ENCODE data around the gene PLCB1. TPM values are rescaled to one million over a fixed set of nuclear protein-coding genes. Genes with fewer than 3 reads are reported as not detected.
"Not testable (repeated sequence)": the region's sequence is repeated elsewhere in the genome, so short reads cannot be mapped to it uniquely, and the experiment has no call there.

Gene PLCB1
- total RNA-seq, 2 donors from 2014 or later: 1.8 to 3.0 TPM

DNA sequence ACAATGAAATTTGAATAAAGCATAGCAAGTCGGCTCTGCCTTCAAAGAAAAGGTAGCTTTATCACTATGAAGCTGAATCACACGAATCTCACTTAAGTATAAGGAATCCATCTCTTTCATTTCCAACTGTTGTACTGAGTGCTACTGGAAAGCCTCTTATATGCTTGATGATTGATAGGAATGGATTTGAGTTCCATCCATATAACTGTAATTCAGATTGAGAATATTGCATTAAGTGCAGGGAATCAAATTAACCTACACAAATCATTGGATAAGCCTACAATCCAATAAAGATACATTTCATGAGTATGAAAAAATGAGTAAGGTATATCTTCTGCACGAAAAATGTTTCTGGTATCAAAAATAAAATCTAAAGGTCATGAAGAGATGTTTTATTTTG is 492.0 kb downstream of the PLCB1 start:
- no peaks in the 10 kb centered on the region for H3K27me3 Mint-ChIP-seq
- ATAC-seq (replicated peaks): no peak
- no peak overlapping the region for H3K27ac Mint-ChIP-seq
- H3K4me3 Mint-ChIP-seq: no peak overlapping the region
- H3K4me1 Mint-ChIP-seq: no peaks in the 10 kb centered on the region
- H3K9me3 Mint-ChIP-seq: no peaks in the 10 kb centered on the region
- no peaks in the 10 kb centered on the region for H3K36me3 Mint-ChIP-seq (ENCODE audit: low read depth)

DNA sequence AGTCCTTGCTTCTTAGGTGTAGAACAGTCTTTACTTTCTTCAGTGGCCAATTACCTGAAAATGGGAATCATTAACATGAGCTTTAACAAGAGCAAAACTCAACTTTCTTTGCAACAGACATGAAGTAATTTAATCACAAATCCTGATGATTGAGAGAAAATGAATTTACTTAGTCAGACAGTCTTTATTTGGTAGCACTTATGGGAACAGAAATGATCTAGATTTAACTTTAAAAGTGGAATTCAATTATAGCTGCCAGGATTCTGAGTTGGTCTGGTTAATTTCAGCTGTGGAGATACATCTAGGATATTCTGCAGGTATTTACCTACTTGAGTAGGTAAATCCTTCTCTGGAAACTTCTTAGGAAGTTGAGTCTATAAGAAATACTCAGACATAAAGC is 492.6 kb downstream of the PLCB1 start:
- ATAC-seq (replicated peaks): no peak
- H3K9me3 Mint-ChIP-seq: no peaks in the 10 kb centered on the region
- H3K27ac Mint-ChIP-seq: no peak overlapping the region
- no peaks in the 10 kb centered on the region for H3K27me3 Mint-ChIP-seq
- no peak overlapping the region for H3K4me3 Mint-ChIP-seq
- no peaks in the 10 kb centered on the region for H3K36me3 Mint-ChIP-seq (ENCODE audit: low read depth)
- H3K4me1 Mint-ChIP-seq: no peaks in the 10 kb centered on the region

DNA sequence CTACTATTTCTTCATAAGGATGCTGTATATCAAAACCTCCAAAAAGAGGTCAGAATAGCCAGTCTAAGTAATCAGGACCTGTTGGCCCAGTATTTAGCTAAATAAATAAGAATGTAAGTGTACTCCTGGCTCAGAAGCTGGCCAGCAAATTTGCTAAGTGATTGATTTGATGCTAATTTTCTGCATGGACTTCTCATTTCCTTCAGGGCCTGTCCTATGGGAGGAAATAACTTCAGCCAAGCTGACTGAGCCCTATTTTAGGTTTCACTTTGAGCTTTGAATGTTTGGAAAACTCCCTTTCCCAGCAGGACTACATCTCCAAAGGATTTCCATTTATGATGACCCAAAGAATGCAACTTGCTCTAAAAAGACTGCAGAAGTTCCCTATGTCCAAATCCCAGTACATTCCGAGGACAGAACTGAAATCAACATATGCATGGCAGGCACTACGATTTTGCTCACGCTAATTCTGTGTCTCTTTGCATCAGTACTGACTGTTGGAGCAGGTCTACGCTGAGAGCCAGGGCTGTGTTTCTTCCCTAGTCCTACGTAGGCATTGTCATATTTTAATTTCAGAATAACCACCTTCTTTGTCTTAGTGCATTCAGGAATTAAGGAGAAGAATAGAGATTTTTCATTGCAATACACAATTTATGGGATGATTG is 495.4 kb downstream of the PLCB1 start:
- ATAC-seq (replicated peaks): no peak
- H3K36me3 Mint-ChIP-seq (ENCODE audit: low read depth): peaks cover 4% of the 10 kb centered on the region
- H3K9me3 Mint-ChIP-seq: no peaks in the 10 kb centered on the region
- no peaks in the 10 kb centered on the region for H3K4me1 Mint-ChIP-seq
- no peaks in the 10 kb centered on the region for H3K27me3 Mint-ChIP-seq
- no peak overlapping the region for H3K27ac Mint-ChIP-seq
- no peak overlapping the region for H3K4me3 Mint-ChIP-seq

DNA sequence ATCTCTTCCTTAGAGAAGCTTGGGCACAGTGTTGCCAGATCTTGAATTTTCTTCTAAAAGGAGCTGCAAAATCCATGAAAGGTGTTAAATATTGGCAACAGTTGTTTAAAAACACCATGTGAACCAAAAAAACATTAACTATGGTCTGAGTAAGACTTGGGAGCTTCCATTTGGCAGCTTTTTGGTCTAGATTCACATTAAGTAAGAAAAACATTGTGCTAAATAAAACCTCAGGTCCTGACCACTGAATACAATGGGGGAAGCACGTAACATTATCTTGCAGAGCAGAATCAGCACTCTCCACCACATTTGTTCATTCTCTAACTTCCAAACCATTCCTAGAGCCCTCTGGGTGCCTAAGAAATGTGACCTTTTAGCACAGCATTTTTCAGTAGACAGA is 499.2 kb downstream of the PLCB1 start:
- H3K9me3 Mint-ChIP-seq: no peaks in the 10 kb centered on the region
- H3K36me3 Mint-ChIP-seq (ENCODE audit: low read depth): peaks cover 4% of the 10 kb centered on the region
- no peaks in the 10 kb centered on the region for H3K27me3 Mint-ChIP-seq
- no peaks in the 10 kb centered on the region for H3K4me1 Mint-ChIP-seq
- no peak for ATAC-seq (replicated peaks)
- H3K4me3 Mint-ChIP-seq: no peak overlapping the region
- no peak overlapping the region for H3K27ac Mint-ChIP-seq

DNA sequence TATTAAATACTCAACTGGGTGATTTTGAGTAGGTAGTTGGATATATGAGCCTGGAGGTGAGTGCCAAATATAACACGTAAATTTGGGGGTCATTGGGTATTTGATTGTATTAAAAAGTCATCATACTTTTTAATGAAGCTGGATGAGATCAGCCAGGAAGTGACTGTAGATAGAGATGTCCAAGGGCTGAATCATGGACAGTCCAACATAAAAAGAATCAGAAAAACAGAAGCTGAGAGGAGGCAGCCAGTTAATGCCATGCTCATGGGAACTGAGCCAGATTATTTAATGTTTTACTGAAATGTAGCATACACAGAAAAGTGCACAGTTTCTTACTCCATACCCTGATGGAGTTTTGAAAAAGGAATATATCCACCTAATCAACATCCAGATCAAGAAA is 501.3 kb downstream of the PLCB1 start:
- no peak overlapping the region for H3K27ac Mint-ChIP-seq
- peaks cover 4% of the 10 kb centered on the region for H3K36me3 Mint-ChIP-seq (ENCODE audit: low read depth)
- no peaks in the 10 kb centered on the region for H3K4me1 Mint-ChIP-seq
- no peak overlapping the region for H3K4me3 Mint-ChIP-seq
- H3K9me3 Mint-ChIP-seq: no peaks in the 10 kb centered on the region
- ATAC-seq (replicated peaks): no peak
- H3K27me3 Mint-ChIP-seq: no peaks in the 10 kb centered on the region

DNA sequence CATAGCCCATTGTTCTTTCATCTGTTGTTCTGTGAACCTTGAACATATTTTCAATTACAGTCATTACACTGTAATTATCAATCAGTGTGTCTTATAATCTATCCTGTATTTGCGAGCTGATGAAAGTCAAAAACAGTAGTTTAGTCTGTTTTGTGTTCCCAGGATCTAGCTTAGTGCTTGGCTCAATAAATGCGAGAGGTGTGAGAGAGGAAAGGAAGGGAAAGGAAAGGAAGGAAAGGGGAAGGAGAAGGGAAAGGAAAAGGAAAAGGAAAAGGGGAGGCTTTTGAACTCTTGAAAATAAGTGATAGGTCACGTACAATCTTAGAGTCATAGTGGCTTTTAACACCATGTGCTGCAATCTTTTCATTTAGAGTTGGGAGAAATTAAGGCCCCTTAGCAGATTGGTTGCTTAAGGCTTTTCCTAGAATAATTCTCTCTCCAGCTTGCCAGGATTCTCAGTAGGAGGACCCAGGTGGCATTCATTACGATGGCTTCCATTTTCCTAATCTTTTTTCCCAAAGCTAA is 503.0 kb downstream of the PLCB1 start:
- ATAC-seq (replicated peaks): no peak
- Mint-ChIP-seq H3K9me3 (no peaks in the 10 kb centered on the region), H3K36me3 (ENCODE audit: low read depth) (peaks cover under 1% of the 10 kb centered on the region), H3K4me3 (no peak overlapping the region), H3K27me3 (no peaks in the 10 kb centered on the region), H3K27ac (no peak overlapping the region), H3K4me1 (no peaks in the 10 kb centered on the region)

DNA sequence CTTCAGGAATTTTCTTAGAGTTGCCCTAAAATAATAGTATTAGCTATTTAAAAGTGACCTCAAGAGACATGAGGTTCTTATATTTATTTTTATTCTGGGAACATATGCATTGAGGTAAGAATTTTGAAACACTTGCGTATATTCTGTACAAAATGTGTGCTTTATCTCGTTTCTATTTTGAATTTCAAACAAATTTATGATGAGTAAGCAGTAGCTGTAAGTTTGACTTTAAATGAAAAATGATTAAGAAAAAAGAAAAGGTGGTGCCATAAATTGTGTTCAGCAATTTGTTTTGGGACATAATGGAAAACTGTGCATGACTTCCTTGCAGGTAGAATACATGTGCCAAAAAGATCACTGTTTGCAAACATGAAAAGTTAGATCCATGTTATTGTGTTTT is 503.8 kb downstream of the PLCB1 start:
- Mint-ChIP-seq H3K27me3 (no peaks in the 10 kb centered on the region), H3K4me1 (no peaks in the 10 kb centered on the region), H3K4me3 (no peak overlapping the region), H3K36me3 (ENCODE audit: low read depth) (no peaks in the 10 kb centered on the region), H3K27ac (no peak overlapping the region), H3K9me3 (no peaks in the 10 kb centered on the region)
- no peak for ATAC-seq (replicated peaks)

DNA sequence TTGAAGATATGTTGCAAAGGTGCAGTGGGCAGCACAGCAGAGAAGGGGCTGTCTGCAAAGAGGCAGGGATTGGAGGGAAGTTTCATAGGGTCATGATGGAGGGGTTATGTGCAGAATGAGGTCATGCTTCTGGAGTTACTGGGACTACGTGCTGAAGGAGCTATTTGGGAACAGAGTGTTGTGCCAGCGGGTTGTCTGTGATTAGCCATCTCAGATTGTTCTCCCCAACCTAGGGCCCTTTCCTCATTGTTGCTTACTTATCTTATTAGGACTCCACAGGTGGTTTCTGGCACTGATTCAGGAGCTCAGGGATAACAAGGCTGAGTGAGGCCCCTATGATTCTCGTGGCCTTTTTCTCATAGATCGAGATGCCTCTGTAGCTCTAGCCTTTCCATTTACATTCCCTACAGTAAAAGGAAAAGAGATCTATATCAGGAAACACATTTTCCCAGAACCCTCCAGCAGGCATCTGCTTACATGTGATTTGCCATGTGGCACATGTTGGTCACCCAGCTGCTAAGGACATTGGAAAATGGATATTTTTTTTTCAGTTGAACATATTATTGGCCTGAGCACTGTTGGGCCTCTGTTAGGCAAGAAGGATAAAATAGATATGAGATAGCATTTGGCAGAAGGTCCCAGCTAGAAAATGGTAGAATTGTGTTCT is 507.2 kb downstream of the PLCB1 start:
- H3K4me3 Mint-ChIP-seq: no peak overlapping the region
- no peaks in the 10 kb centered on the region for H3K4me1 Mint-ChIP-seq
- H3K36me3 Mint-ChIP-seq (ENCODE audit: low read depth): no peaks in the 10 kb centered on the region
- no peak overlapping the region for H3K27ac Mint-ChIP-seq
- ATAC-seq (replicated peaks): no peak
- no peaks in the 10 kb centered on the region for H3K27me3 Mint-ChIP-seq
- no peaks in the 10 kb centered on the region for H3K9me3 Mint-ChIP-seq

DNA sequence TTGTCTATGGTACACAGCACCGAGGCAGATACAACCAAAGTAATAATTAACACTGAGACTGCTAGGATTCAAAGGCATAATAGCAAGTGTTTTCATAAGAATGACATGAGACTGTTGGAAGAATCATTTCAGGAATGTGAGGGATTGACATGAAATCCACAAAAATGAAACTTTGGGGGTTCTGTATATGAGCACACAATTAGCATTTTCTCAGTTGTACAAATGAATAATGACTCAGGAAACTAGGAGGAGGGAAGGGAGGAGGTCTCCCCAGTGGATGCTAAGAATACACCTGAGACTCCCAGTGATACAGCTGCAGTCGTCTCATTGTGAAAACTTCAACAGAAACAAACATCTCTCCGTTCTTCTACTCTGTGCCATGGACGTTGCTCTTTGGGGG is 508.4 kb downstream of the PLCB1 start:
- H3K9me3 Mint-ChIP-seq: no peaks in the 10 kb centered on the region
- no peaks in the 10 kb centered on the region for H3K4me1 Mint-ChIP-seq
- H3K36me3 Mint-ChIP-seq (ENCODE audit: low read depth): peaks cover 4% of the 10 kb centered on the region

DNA sequence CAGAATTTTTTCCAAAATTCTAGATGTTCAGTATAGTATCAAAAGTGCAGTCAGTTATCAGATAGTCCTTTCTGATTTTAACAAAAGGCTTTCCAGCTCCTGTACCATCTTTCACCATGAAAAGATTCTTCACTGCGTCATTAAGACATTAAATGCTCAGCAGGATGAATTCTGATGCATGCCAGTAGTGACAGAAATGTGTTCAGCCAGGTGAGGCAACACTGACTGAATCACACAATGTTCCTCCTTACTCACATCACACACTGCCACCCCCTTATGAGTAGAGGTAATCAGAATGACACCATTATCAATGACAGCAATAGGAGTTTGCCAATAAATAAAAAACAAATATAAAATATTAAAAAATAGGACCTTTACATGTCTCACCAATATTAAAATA is 510.2 kb downstream of the PLCB1 start:
- no peaks in the 10 kb centered on the region for H3K4me1 Mint-ChIP-seq
- ATAC-seq (replicated peaks): no peak
- no peak overlapping the region for H3K4me3 Mint-ChIP-seq
- no peak overlapping the region for H3K27ac Mint-ChIP-seq
- no peaks in the 10 kb centered on the region for H3K9me3 Mint-ChIP-seq
- no peaks in the 10 kb centered on the region for H3K27me3 Mint-ChIP-seq
- peaks cover 20% of the 10 kb centered on the region for H3K36me3 Mint-ChIP-seq (ENCODE audit: low read depth)

More for the DNA sequence above, 508.4 kb downstream of the PLCB1 start:
- Mint-ChIP-seq H3K4me3 (no peak overlapping the region), H3K27ac (no peak overlapping the region), H3K27me3 (no peaks in the 10 kb centered on the region)
- no peak for ATAC-seq (replicated peaks)

DNA sequence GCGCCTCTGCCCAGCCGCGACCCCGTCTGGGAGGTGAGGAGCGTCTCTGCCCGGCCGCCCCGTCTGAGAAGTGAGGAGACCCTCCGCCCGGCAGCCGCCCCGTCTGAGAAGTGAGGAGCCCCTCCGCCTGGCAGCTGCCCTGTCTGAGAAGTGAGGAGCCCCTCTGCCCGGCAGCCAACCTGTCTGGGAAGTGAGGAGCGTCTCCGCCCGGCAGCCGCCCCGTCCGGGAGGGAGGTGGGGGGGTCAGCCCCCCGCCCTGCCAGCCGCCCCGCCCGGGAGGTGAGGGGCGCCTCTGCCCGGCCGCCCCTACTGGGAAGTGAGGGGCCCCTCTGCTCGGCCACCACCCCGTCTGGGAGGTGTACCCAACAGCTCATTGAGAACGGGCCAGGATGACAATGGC is 512.4 kb downstream of the PLCB1 start:
- not testable (repeated sequence) for H3K9me3 Mint-ChIP-seq; ATAC-seq (replicated peaks); H3K4me1 Mint-ChIP-seq; H3K27ac Mint-ChIP-seq; H3K27me3 Mint-ChIP-seq; H3K4me3 Mint-ChIP-seq
- H3K36me3 Mint-ChIP-seq (ENCODE audit: low read depth): peaks cover 25% of the 10 kb centered on the region

DNA sequence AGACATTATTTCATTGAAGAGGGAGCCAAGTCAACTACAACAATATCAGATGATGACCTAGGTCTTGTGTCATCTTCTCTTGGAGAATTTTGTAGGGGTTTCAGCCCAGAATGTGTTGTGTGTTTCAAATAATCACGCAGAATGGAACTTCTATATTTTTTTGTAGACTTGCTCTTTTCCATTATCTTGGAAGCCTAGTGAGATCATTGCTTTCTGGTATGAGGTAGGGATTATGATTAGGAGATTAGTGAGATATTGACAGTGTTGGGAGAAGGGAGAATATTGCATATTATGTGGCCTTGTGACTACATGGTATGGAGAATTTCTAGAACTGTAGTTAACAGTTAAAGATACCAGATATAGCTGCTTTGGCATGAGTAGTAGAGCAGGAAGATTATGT is 513.3 kb downstream of the PLCB1 start:
- H3K27me3 Mint-ChIP-seq: no peaks in the 10 kb centered on the region
- H3K36me3 Mint-ChIP-seq (ENCODE audit: low read depth): peaks cover 25% of the 10 kb centered on the region
- H3K4me3 Mint-ChIP-seq: no peak overlapping the region
- H3K4me1 Mint-ChIP-seq: no peaks in the 10 kb centered on the region
- H3K9me3 Mint-ChIP-seq: no peaks in the 10 kb centered on the region
- no peak overlapping the region for H3K27ac Mint-ChIP-seq
- no peak for ATAC-seq (replicated peaks)

DNA sequence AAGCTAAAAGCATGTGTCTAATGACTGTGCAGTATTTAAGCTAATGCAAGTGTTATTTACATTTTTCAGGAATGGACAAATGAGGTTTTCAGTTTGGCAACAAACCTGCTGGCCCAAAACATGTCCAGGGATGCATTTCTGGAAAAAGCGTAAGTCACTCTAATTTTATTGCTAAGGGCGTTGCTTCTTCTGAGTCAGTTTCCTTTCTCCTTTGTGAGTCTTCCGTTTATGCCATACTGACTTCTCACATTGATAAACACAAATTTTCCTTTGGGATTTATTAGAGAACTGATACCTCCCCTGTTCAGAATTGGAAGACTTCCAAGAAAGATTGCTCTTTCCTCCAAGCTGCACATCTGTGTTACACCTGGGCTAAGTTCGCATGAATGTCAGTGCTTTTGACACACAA is 514.0 kb downstream of the PLCB1 start:
- Mint-ChIP-seq H3K4me3 (no peak overlapping the region), H3K4me1 (no peaks in the 10 kb centered on the region), H3K27me3 (no peaks in the 10 kb centered on the region), H3K36me3 (ENCODE audit: low read depth) (peaks cover 25% of the 10 kb centered on the region), H3K9me3 (no peaks in the 10 kb centered on the region), H3K27ac (no peak overlapping the region)
- ATAC-seq (replicated peaks): no peak

DNA sequence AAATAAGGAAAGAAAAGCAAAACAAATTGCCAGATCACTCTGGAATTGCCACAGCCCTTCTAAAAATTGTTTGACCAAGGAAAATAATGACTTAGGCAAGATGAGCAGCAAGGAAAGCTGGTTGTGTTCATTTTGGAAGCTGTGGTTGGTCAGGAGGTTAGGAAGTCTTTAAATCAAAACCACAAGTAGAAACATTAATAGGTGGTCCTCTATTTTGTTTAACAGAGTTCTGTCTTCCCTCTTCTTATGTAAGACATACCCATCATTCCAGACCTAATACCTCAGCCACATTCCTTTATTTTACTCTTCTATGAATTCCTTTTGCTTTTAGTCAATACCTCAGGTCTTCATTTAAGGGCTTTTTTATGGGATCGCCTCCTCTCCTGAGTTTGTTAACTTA is 514.6 kb downstream of the PLCB1 start:
- Mint-ChIP-seq H3K27ac (no peak overlapping the region), H3K36me3 (ENCODE audit: low read depth) (peaks cover 25% of the 10 kb centered on the region), H3K9me3 (no peaks in the 10 kb centered on the region), H3K4me1 (no peaks in the 10 kb centered on the region), H3K27me3 (no peaks in the 10 kb centered on the region), H3K4me3 (no peak overlapping the region)
- ATAC-seq (replicated peaks): no peak

DNA sequence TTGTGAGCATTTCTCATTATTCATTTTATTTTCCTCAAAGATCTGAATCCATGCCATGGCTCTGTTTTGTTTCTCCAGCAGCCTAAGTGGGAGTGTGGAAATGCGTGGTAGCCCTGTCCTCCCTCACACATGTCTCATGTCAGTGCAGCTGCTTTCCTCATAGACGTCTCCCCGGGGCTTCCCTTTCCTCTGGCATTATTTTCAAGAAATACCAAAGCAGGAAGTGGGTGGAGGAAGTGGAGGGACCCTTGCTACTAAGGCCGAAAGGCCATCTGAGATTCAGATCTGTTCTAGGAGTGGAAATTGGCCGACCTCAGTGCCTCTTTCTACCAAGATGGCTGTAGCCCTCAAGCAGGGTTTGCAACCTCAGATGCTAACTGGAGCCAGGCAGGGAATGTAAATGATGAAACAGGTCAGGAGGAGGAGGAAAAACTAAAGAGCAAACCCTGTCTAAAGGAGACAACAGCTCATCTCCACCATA is 515.9 kb downstream of the PLCB1 start:
- ATAC-seq (replicated peaks): no peak
- no peaks in the 10 kb centered on the region for H3K4me1 Mint-ChIP-seq
- no peak overlapping the region for H3K4me3 Mint-ChIP-seq
- no peak overlapping the region for H3K27ac Mint-ChIP-seq
- no peaks in the 10 kb centered on the region for H3K27me3 Mint-ChIP-seq
- no peaks in the 10 kb centered on the region for H3K9me3 Mint-ChIP-seq
- peaks cover 25% of the 10 kb centered on the region for H3K36me3 Mint-ChIP-seq (ENCODE audit: low read depth)
